SK-N-SH (cell line): ENCODE measurements around the gene GALNTL6. TPM values are rescaled to one million over a fixed set of nuclear protein-coding genes. Genes with fewer than 3 reads are reported as not detected.

Source experiments
- CTCF ChIA-PET: fragments of 300-600, 350-600 bp; formaldehyde crosslinking; extraction: SDS; loops from one replicate; lab custom pipeline; 2021; lab: Yijun Ruan, JAX
- POLR2A ChIA-PET: fragments of 350-600 bp; sonication (Branson Sonifier 250); formaldehyde crosslinking; extraction: SDS; loops from one replicate; lab custom pipeline; 2020; ENCODE audit warnings: antibody characterized with exemption, inconsistent platforms; lab: Yijun Ruan, JAX
- DNase-seq: peaks from one replicate; pipeline ENCODE4 v3.0.0; 2012
- H2AFZ ChIP-seq: fragments of 200-600 bp; sonication (generic); 2 replicates; pipeline ENCODE4 v1.8.1; 2016; ENCODE audit warnings: antibody characterized with exemption, mild to moderate bottlenecking, low read depth
- H3F3A ChIP-seq: fragments of 200-600 bp; sonication (generic); replicated peaks from 2 replicates; pipeline ENCODE3; 2016; ENCODE audit warnings: antibody characterized with exemption, mild to moderate bottlenecking; ENCODE audit not compliant: insufficient read depth
- H3K27ac ChIP-seq, 2 experiments: fragments of 200-500 bp in 1 of 2; fragments of 200-600 bp in 1 of 2; sonication (Bioruptor generic) in 1 of 2; sonication (generic), shearing (Covaris generic) in 1 of 2; 2 replicates each; pipeline versions ENCODE4 v1.5.1 to v1.6.1; 2014 to 2016; ENCODE audit warnings: low read depth in 2 of 2, inconsistent platforms in 1 of 2, low read length in 1 of 2, mild to moderate bottlenecking in 1 of 2, mixed read lengths in 1 of 2
- H3K27me3 ChIP-seq: fragments of 200-600 bp; sonication (generic), shearing (Covaris generic); 2 replicates; pipeline ENCODE4 v1.6.1; 2016; ENCODE audit warnings: mixed run types; ENCODE audit not compliant: insufficient read depth
- H3K36me3 ChIP-seq, 2 experiments: fragments of 200-500 bp in 1 of 2; fragments of 200-600 bp in 1 of 2; sonication (Bioruptor generic) in 1 of 2; sonication (generic) in 1 of 2; replicated peaks in 1 of 2; 2 replicates each; pipeline versions ENCODE3 to v1.5.1; 2014 to 2016; ENCODE audit warnings: low read length in 1 of 2, mild to moderate bottlenecking in 1 of 2; ENCODE audit not compliant: insufficient read depth in 2 of 2, control insufficient read depth in 1 of 2
- H3K4me1 ChIP-seq, 2 experiments: fragments of 200-500 bp in 1 of 2; fragments of 200-600 bp in 1 of 2; sonication (Bioruptor generic) in 1 of 2; sonication (generic), shearing (Covaris generic) in 1 of 2; 2 replicates each; pipeline versions ENCODE4 v1.5.1 to v1.6.1; 2014 to 2016; ENCODE audit warnings: low read depth in 1 of 2, low read length in 1 of 2, mixed run types in 1 of 2; ENCODE audit not compliant: insufficient read depth in 2 of 2, control insufficient read depth in 1 of 2
- H3K4me2 ChIP-seq: fragments of 200-600 bp; sonication (generic), shearing (Covaris generic); 2 replicates; pipeline ENCODE4 v1.6.1; 2017; ENCODE audit warnings: mixed run types
- H3K4me3 ChIP-seq, 2 experiments: fragments of 200-500 bp in 1 of 2; fragments of 200-600 bp in 1 of 2; sonication (Bioruptor generic) in 1 of 2; sonication (generic), shearing (Covaris generic) in 1 of 2; 2 replicates each; pipeline versions ENCODE4 v1.5.1 to v1.8.1; 2014 to 2016; ENCODE audit warnings: low read depth in 2 of 2, inconsistent platforms in 1 of 2, low read length in 1 of 2, mild to moderate bottlenecking in 1 of 2, mixed read lengths in 1 of 2, moderate library complexity in 1 of 2
- H3K79me2 ChIP-seq: fragments of 200-600 bp; sonication (generic); 2 replicates; pipeline ENCODE4 v1.8.1; 2017; ENCODE audit warnings: mild to moderate bottlenecking; ENCODE audit not compliant: insufficient read depth
- H3K9ac ChIP-seq: fragments of 200-600 bp; sonication (generic); 2 replicates; pipeline ENCODE4 v1.6.1; 2017; ENCODE audit warnings: mixed run types
- H3K9me2 ChIP-seq: fragments of 200-600 bp; sonication (generic); 2 replicates; pipeline ENCODE4 v1.6.1; 2017; ENCODE audit warnings: mixed run types
- H3K9me3 ChIP-seq: fragments of 200-600 bp; sonication (generic); 2 replicates; pipeline ENCODE4 v1.6.1; 2017; ENCODE audit warnings: mixed run types, mild to moderate bottlenecking, moderate library complexity
- H4K20me1 ChIP-seq: fragments of 200-600 bp; sonication (generic); 2 replicates; pipeline ENCODE4 v1.6.1; 2017; ENCODE audit warnings: mild to moderate bottlenecking, mixed run types; ENCODE audit not compliant: insufficient read depth
- CHD2 ChIP-seq: fragments of 150-350 bp; IDR thresholded peaks from 2 replicates; pipeline ENCODE4 v1.6.1; 2018; ENCODE audit warnings: low read length; ENCODE audit not compliant: partially characterized antibody
- CTCF ChIP-seq: fragments of 200-600 bp; sonication (generic); IDR thresholded peaks from 2 replicates; pipeline ENCODE4 v1.6.1; 2017; ENCODE audit warnings: antibody characterized with exemption, mild to moderate bottlenecking, moderate library complexity
- ELF1 ChIP-seq: IDR thresholded peaks from 2 replicates; pipeline ENCODE4 v1.4.0; 2012
- EP300 ChIP-seq, 2 experiments: IDR thresholded peaks; 2 replicates each; pipeline versions ENCODE4 v1.4.0 to v1.6.1; 2012; ENCODE audit warnings: borderline replicate concordance in 1 of 2, low read depth in 1 of 2, low read length in 1 of 2
- FOXJ3 ChIP-seq: sonication (generic); formaldehyde crosslinking; IDR thresholded peaks from 2 replicates; pipeline ENCODE4 v1.5.1; 2020; ENCODE audit warnings: mild to moderate bottlenecking, missing genetic modification reagents
- FOXM1 ChIP-seq: IDR thresholded peaks from 2 replicates; pipeline ENCODE4 v1.4.0; 2012; ENCODE audit warnings: low read depth, mild to moderate bottlenecking
- GABPA ChIP-seq: IDR thresholded peaks from 2 replicates; pipeline ENCODE4 v1.4.0; 2012; ENCODE audit warnings: low read depth, mild to moderate bottlenecking
- GATA2 ChIP-seq: sonication (generic); formaldehyde crosslinking; IDR thresholded peaks from 2 replicates; pipeline ENCODE4 v1.5.0; 2020; ENCODE audit warnings: mild to moderate bottlenecking, missing genetic modification reagents
- JUND ChIP-seq: IDR thresholded peaks from 2 replicates; pipeline ENCODE4 v1.4.0; 2012
- MAX ChIP-seq: IDR thresholded peaks from 2 replicates; pipeline ENCODE4 v1.4.0; 2012; ENCODE audit warnings: low read depth
- MXI1 ChIP-seq: IDR thresholded peaks from 2 replicates; pipeline ENCODE4 v1.6.1; 2012; ENCODE audit warnings: mild to moderate bottlenecking, low read depth, low read length, improper control_type of control experiment
- NFIC ChIP-seq: IDR thresholded peaks from 2 replicates; pipeline ENCODE4 v1.4.0; 2012; ENCODE audit warnings: borderline replicate concordance
- NRF1 ChIP-seq: IDR thresholded peaks from 2 replicates; pipeline ENCODE4 v1.6.1; 2012; ENCODE audit warnings: low read depth, mild to moderate bottlenecking, low read length
- RAD21 ChIP-seq: IDR thresholded peaks from 2 replicates; pipeline ENCODE4 v1.6.1; 2012; ENCODE audit warnings: mild to moderate bottlenecking, low read length
- RFX5 ChIP-seq: IDR thresholded peaks from 2 replicates; pipeline ENCODE4 v1.6.1; 2012; ENCODE audit warnings: mild to moderate bottlenecking, improper control_type of control experiment, low read length
- RXRA ChIP-seq: IDR thresholded peaks from 2 replicates; pipeline ENCODE4 v1.4.0; 2012; ENCODE audit warnings: low read depth, mild to moderate bottlenecking, borderline replicate concordance
- SIN3A ChIP-seq: IDR thresholded peaks from 2 replicates; pipeline ENCODE4 v1.6.1; 2012; ENCODE audit warnings: low read depth, mild to moderate bottlenecking, low read length, moderate library complexity, borderline replicate concordance
- SMC3 ChIP-seq: IDR thresholded peaks from 2 replicates; pipeline ENCODE4 v1.6.1; 2012; ENCODE audit warnings: low read depth, low read length, improper control_type of control experiment
- TCF12 ChIP-seq: IDR thresholded peaks from 2 replicates; pipeline ENCODE4 v1.4.0; 2012
- USF2 ChIP-seq: fragments of 150-350 bp; IDR thresholded peaks from 2 replicates; pipeline ENCODE4 v1.6.1; 2017; ENCODE audit warnings: antibody characterized with exemption, low read length, low read depth, borderline replicate concordance
- YY1 ChIP-seq: IDR thresholded peaks from 2 replicates; pipeline ENCODE4 v1.4.0; 2012; ENCODE audit warnings: low read depth, mild to moderate bottlenecking
- WGBS: methylation state at CpG from one replicate; pipeline ENCODE4 v1.1.6; 2017; ENCODE audit warnings: low lambda C conversion rate; 5-methylcytosine and 5-hydroxymethylcytosine counted together
- polyA plus RNA-seq, 3 experiments: library from polyadenylated mRNA; depleted of rRNA; stranded (reverse); fragments of >200 nt; gene quantifications; 2 replicates each; pipeline ENCODE4 v1.2.3, GENCODE V29; 2012
- TF ChIP-seq, protein P1 (sequence below): IDR thresholded peaks from 2 replicates; pipeline ENCODE4 v1.6.1; 2012; ENCODE audit warnings: mild to moderate bottlenecking, low read depth, low read length, moderate library complexity

The GALNTL6 gene
- polyA plus RNA-seq, 1 of the 3 experiments (the other 2 are of a cell fraction): 0.07 TPM

GRCh38 chr4:173005912-173006633 is 1192.9 kb downstream of the GALNTL6 start:
- H4K20me1 ChIP-seq: no peaks in the 10 kb centered on the region
- H3K27ac ChIP-seq: no peak overlapping the region
- H3K9ac ChIP-seq: no peak overlapping the region
- no peaks in the 10 kb centered on the region for H3K79me2 ChIP-seq
- WGBS: 63% methylated on average over 3 of the region's 3 CpGs
- no peak overlapping the region for H3K4me2 ChIP-seq
- no peak overlapping the region for H3K4me3 ChIP-seq
- TF ChIP-seq NFIC (no peak), EP300 (IDR thresholded peaks at IDR 0.05; ENCODE audit: borderline replicate concordance in 1 of 2, low read depth in 1 of 2, low read length in 1 of 2) (no peak), ELF1 (no peak), MXI1 (no peak), TCF12 (no peak), NRF1 (no peak), FOXJ3 (CRISPR knock-in tag) (no peak), RXRA (no peak), FOXM1 (no peak)
- TF ChIP-seq, all 33 proteins: peak for 0
- CTCF ChIA-PET: interaction anchor here (1.0 to 1.2 kb wide), 3 partner anchors 9 to 296 kb away, joined by 3 to 6 read pairs (median 3); no protein-coding TSS in a partner anchor
- Histone ChIP-seq H3F3A (peaks cover 5% of the 10 kb centered on the region), H2AFZ (no peak overlapping the region), H3K9me2 (no peaks in the 10 kb centered on the region), H3K27me3 (no peaks in the 10 kb centered on the region), H3K9me3 (no peaks in the 10 kb centered on the region), H3K4me1 (no peaks in the 10 kb centered on the region), H3K36me3 (no peaks in the 10 kb centered on the region)
- no peak for DNase-seq
- POLR2A ChIA-PET: no interaction called here

- TF ChIP-seq NFIC (no peak), FOXJ3 (CRISPR knock-in tag) (no peak), CHD2 (no peak), SMC3 (no peak), EP300 (IDR thresholded peaks at IDR 0.05; ENCODE audit: borderline replicate concordance in 1 of 2, low read depth in 1 of 2, low read length in 1 of 2) (no peak), GATA2 (CRISPR knock-in tag) (no peak), SIN3A (no peak), JUND (no peak), RFX5 (no peak), YY1 (no peak), RAD21 (no peak), GABPA (no peak), MAX (no peak), USF2 (no peak), FOXM1 (no peak), CTCF (no peak)
- TF ChIP-seq, protein P1, sequence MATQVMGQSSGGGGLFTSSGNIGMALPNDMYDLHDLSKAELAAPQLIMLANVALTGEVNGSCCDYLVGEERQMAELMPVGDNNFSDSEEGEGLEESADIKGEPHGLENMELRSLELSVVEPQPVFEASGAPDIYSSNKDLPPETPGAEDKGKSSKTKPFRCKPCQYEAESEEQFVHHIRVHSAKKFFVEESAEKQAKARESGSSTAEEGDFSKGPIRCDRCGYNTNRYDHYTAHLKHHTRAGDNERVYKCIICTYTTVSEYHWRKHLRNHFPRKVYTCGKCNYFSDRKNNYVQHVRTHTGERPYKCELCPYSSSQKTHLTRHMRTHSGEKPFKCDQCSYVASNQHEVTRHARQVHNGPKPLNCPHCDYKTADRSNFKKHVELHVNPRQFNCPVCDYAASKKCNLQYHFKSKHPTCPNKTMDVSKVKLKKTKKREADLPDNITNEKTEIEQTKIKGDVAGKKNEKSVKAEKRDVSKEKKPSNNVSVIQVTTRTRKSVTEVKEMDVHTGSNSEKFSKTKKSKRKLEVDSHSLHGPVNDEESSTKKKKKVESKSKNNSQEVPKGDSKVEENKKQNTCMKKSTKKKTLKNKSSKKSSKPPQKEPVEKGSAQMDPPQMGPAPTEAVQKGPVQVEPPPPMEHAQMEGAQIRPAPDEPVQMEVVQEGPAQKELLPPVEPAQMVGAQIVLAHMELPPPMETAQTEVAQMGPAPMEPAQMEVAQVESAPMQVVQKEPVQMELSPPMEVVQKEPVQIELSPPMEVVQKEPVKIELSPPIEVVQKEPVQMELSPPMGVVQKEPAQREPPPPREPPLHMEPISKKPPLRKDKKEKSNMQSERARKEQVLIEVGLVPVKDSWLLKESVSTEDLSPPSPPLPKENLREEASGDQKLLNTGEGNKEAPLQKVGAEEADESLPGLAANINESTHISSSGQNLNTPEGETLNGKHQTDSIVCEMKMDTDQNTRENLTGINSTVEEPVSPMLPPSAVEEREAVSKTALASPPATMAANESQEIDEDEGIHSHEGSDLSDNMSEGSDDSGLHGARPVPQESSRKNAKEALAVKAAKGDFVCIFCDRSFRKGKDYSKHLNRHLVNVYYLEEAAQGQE: no peak
- Histone ChIP-seq H3K9ac (no peak overlapping the region), H3K9me3 (no peaks in the 10 kb centered on the region), H3K4me1 (no peaks in the 10 kb centered on the region; a peak in 1 of 4 replicates), H4K20me1 (no peaks in the 10 kb centered on the region), H3K27me3 (no peaks in the 10 kb centered on the region), H3F3A (peaks cover under 1% of the 10 kb centered on the region), H3K4me3 (no peak overlapping the region), H2AFZ (no peak overlapping the region), H3K4me2 (no peak overlapping the region), H3K27ac (no peak overlapping the region), H3K9me2 (no peaks in the 10 kb centered on the region), H3K79me2 (no peaks in the 10 kb centered on the region), H3K36me3 (no peaks in the 10 kb centered on the region)
- DNase-seq: no peak
- CTCF ChIA-PET: interaction anchor here (1.1 kb wide), 1 partner anchor 249 kb away, joined by 3 read pairs; no protein-coding TSS in a partner anchor
- POLR2A ChIA-PET: no interaction called here
- 65% methylated on average over 3 of the region's 3 CpGs for WGBS
Measured at GRCh38 chr4:173008436-173008835, 1195.2 kb downstream of the GALNTL6 start.
